Stimulated activated CD8-positive, alpha-beta memory T cell treated with anti-CD3 and anti-CD28 coated beads, Interleukin-4, amount 100 ng/mL, for 4 hours (primary cell): ENCODE measurements around the gene PSMB3.
"Not testable (repeated sequence)": the region's sequence is repeated elsewhere in the genome, so short reads cannot be mapped to it uniquely, and the experiment has no call there.

Experiments used
- DNase-seq, 2 donors: peaks; one replicate each; pipeline ENCODE4 v3.0.0-alpha.2; 2020; ENCODE audit warnings: low read depth in 2 of 2, low spot score in 1 of 2

The PSMB3 gene

DNA sequence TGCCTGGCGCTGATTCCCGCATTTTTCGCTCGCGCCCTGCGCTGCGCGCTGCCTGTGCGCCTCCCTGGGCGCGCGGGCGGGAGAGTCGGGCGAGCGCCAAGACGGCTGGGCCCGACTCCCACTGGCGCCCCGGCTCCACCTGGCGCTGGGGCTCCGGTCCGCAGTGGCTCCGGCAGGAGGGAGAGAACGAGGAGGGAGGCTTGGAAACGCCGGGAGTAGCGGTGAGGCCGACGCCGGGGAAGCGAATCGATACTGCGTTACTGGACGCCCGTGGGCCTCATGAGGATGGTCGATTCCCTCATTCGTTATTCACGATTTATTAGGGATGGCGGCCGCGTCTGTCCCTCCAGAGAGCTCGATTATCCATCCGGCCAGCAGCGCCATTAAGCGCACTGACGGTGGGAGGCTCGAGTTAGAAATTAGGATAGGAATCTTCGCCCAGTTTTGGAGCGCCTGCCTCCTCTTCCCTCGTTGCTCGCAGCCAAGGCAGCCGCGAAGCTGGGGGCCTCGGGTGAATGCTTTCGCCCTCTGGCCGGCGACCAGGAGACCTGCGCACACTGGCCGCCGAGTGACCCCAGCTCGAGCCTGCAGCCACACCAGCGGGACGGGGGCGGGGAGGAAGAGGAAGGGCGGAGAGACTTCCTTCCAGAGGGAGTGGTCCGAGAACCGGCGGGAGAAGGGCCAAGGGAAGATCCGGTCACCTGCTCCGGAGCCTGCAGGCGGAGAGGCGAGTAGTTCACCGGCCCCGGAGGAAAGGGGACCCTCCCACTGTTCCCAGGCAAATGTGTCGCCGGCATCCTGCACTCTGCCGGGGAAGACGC, 3.1 kb upstream of the PSMB3 start:
- DNase-seq, result no peak

DNA sequence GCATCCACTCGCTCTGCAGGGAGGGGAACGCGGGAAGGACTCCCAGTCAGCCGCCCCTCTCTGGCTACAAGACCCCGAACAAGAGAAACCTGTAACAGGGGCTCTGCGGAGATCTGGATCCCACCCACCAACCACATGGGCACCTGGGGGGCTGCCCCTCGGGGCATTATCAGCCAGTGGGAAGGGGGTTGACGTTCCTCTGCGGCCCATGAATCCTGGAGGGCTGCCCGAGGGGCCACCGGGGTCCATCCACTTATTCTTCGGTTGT, 2.6 kb upstream of the PSMB3 start:
- no peak for DNase-seq

GRCh38 chr17:38750312-38751121, 2.0 kb upstream of the PSMB3 start:
- DNase-seq, result no peak

DNA sequence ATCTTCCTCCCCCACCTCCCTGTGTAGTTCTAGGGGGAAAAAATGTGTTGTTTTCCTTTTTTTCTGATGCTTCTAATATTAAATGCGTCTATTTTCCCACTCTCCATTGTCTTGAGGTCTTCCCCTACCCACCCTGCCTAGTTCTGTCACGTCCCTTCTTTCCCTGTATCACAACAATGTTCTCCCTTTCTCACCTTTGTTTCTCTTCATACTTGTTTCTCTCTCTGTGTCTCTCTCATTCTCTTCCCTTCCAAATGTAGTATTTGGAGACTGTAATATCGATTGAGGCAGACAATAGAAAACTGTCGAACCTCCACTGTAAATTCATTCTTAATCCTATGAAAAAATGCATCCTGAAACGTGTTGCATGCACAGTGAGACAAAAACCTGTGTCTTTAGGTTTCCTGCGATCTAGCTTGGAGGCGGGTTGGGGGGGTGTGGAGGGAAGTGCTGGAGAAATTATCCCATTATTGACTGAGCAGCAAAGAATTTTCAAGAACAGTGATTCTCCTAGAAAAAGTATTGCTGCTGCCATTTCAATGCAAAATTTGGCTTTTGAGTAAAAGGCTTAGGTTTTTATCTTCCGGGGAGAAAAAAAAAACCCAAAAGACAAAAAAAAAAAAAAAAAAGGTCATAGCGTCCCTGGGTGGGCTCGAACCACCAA, 1.3 kb upstream of the PSMB3 start:
- DNase-seq, result no peak

GRCh38 chr17:38751808-38752307, 683 bp upstream of the PSMB3 start:
- DNase-seq, result peak; percentile 40 to 70

- no peak for DNase-seq
Observed at GRCh38 chr17:38753071-38753506, 548 bp downstream of the PSMB3 start.

DNA sequence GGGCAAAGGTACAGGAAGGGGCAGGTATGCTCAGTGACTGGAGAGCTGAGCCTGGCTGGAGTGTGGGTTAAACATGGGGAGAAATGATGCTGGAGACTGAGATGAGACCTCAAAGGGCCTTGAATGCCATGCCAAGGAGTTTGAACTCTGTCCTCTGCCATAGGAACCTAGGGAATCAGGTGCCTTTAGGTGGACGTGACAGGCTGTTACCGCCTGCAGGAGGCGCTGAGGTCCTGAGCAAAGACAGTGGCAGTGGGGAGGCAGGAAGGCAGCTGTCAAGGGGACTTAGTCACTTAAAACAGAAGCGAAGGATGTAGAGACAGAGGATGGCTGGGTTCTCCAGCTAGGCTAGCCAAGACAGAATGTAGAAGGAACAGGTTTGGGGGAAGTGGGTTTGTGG, 9.1 kb downstream of the PSMB3 start:
- DNase-seq, result no peak

- DNase-seq, result no peak
Observed at GRCh38 chr17:38762231-38762630, 9.7 kb downstream of the PSMB3 start.

- DNase-seq, result no peak
Observed at GRCh38 chr17:38766341-38766740, 13.8 kb downstream of the PSMB3 start.

DNA sequence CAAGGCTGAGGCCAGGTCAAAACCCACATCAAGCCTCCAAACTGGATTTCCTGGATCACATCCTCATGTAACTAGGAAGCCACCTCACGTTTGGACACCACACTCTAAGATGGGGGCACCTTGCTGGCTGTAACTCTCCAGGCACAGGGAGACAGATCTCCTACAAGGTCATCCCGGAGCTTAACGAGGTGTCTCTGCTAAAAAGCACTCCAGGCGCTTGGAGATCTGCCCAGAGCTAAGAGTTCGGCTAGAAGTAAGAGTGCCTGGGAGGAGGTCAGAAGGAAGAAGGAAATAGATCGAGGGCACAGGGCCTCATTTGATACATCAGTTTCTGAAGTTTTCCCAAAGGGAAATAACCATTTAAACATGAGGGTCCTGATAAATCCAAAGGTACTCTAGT, 15.9 kb downstream of the PSMB3 start:
- DNase-seq, result no peak

- DNase-seq, result no peak
Observed at GRCh38 chr17:38773258-38773657, 20.7 kb downstream of the PSMB3 start.

DNA sequence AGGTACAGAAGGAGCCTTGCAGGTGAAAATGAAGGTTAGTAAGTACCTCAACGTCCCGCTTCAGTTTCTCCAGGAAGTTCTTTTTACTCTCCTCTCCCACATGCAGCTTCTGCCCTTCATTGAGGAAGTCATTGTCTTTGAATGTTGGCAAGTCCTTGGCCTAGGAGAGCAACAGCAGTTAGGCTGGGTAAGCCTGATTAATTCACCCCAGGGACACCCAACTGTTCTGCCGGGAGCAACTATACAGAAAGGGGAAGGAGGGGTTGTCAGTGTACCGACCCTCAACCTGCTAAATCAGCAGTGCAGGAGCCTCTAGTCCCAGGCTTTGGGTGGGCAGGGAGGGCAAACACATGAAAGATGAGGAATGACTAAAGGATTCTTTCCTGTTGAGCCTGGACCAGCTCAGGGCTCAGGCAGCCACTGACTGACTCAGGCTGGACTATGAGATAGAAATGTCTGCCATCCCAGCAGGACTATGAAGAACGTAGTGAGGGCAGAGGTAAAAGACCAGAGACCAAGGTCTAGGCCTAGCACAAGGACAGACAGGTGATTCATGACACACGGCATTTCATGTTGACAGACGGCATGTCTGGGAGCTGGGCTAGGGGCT, 25.2 kb downstream of the PSMB3 start:
- DNase-seq, result no peak

DNA sequence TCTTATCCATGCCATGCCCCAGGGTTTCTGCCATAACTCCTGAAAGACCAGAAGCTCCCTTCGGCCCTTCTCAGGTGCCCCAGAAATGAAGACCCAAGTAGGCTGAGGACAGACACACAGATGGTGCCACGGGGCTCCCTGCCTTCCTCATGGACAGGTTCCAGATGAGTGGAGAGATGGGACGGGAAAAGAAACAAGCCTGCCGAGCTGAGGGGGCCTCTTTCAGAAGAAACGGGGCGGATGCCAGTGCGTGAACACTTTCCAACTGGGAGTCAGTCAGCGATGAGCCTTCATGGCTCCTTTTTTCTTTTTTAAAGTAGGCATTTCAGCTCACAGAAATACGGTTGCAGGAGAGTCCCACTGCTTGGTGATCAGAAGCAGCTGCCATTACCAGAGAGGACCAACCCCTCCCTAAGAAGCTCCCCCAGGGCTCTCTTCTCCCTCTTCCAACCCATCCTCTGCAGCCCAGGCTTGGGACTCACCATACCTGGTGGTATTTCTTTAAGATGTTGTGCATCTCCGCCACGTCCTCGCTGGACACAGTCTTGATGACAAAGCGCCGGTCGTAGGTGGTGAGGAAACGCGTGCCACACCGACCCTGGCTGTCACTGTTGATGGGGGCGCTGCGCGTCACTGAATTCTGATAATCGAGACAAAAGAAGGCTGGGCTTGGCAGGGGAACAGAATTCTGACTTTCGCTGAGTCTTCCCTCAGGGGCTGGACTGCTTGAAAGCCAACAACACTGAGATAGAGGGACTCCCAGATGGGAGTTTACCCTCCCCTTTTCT, 27.6 kb downstream of the PSMB3 start:
- no peak for DNase-seq

GRCh38 chr17:38783227-38783626, 30.7 kb downstream of the PSMB3 start:
- DNase-seq, result no peak

DNA sequence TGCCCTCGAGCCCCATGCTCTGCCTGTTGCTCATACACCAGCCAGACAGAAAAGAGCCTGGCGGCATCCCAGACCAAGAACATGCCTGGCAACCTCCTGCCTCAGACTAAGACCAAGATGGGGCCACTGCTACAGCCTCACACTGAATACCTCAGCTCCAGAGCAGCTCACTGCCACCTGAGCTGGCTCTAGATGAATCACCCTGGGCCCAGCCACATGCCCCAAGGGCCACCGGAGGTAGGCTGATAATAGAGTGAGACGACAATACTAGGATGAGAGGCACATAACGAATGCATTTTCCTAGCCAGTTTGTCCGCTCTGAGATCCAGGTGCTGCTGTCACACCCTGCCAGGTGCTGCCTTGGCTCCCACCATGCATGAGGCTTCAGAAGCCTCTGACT, 33.8 kb downstream of the PSMB3 start:
- no peak for DNase-seq

GRCh38 chr17:38787999-38788398, 35.5 kb downstream of the PSMB3 start:
- DNase-seq, result not testable (repeated sequence)

- DNase-seq, result no peak
Observed at GRCh38 chr17:38789185-38789584, 36.6 kb downstream of the PSMB3 start.

DNA sequence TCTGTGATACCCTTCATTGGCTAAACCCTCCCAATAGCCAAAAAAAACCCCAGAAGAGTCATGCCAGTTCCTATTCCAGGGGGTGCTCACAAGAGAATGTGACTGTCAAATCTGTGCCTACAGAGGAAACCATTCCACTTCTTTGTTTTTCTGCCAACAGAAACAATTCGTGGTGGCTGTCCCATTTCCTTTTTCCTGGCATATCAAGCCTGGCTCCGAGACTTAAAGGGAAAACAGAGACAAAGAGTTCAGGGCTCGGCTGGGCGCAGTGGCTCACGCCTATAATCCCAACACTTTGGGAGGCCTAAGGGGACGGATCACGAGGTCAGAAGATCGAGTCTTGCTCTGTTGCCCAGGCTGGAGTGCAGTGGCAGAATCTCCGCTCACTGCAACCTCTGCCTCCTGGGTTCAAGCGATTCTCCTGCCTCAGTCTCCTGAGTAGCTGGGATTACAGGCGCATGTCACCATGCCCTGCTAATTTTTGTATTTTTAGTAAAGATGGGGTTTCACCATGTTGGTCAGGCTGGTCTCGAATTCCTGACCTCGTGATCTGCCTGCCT, 37.7 kb downstream of the PSMB3 start:
- DNase-seq, result not testable (repeated sequence)

DNA sequence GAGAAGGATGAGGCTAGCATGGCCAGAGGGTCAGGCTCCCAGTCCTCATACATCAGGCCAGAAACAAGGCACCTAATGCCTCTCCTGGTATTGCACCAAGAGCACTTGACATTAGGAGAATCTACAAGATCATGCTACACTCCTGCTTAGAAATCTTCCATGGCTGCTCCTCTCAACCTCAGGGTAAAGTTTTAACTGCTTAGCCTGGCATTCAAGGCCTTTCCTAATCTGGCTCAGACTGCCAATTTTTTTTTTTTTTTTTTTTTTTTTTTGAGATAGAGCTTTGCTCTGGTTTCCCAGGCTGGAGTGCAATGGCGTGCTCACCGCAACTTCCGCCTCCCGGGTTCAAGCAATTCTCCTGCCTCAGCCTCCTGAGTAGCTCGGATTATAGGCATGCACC, 38.6 kb downstream of the PSMB3 start:
- no peak for DNase-seq

DNA sequence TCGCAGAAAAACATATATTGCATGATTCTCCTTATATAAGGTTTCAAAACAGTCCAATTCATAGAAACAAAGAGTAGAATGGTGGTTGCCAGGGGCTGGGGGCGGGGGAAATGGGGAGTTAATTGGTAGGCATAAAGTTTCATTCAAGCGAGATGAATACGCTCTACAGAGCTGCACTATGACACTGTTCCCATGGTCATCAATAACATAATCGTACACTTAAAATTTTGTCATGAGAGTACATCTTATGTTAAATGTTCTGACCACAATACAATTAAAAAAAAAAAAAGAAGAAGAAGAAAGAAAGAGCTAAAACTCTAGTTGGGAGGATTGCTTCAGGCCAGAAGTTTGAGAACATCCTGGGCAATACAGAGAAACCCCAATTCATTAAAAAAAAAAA, 41.7 kb downstream of the PSMB3 start:
- no peak for DNase-seq
